ENCODE data around the gene FGF12.

DNA sequence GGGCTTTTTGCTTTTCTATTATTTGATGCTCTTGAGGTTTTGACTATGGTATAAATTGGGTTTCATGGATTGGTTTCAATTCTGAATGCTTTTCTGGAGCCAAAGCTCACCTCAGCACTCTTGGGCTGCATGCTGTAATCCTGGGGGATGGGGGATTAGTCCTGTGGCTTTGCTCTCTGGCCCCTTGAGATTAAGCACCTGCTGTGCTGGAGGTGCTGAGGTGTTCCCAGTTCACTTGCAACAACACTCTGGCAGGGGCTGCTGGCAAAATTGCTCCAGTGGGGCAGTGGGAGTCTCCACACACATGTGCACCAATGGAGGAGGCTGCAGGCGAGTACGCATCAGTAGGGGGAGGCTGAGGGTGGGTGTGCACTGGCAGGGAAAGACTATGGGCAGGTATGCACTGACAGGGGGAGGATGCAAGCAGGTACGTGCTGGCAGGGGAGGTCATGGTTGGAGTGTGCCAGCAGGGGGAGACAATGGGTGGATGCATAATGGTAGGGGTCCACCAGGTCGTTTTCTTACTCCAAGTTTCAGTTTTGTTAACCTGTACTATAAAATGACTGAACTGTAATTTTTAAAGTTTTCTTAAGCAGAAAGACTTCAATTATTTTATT lies 489.2 kb downstream of the FGF12 start:
- TF ChIP-seq, protein P1, sequence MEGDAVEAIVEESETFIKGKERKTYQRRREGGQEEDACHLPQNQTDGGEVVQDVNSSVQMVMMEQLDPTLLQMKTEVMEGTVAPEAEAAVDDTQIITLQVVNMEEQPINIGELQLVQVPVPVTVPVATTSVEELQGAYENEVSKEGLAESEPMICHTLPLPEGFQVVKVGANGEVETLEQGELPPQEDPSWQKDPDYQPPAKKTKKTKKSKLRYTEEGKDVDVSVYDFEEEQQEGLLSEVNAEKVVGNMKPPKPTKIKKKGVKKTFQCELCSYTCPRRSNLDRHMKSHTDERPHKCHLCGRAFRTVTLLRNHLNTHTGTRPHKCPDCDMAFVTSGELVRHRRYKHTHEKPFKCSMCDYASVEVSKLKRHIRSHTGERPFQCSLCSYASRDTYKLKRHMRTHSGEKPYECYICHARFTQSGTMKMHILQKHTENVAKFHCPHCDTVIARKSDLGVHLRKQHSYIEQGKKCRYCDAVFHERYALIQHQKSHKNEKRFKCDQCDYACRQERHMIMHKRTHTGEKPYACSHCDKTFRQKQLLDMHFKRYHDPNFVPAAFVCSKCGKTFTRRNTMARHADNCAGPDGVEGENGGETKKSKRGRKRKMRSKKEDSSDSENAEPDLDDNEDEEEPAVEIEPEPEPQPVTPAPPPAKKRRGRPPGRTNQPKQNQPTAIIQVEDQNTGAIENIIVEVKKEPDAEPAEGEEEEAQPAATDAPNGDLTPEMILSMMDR (IDR thresholded peaks at IDR 0.05; ENCODE audit: low read length), result peak; percentile 55
- no peak for TF ChIP-seq EZH2 (IDR thresholded peaks at IDR 0.05; ENCODE audit: borderline replicate concordance, low read length)
